NCI-H1436 (cell line): ENCODE measurements around the gene TRIM43.
"Not testable (repeated sequence)": the region's sequence is repeated elsewhere in the genome, so short reads cannot be mapped to it uniquely, and the experiment has no call there.

Experiments
- DNase-seq: peaks from one replicate; lab custom pipeline; 2025; lab: John Stamatoyannopoulos, UW

The TRIM43 gene

DNA sequence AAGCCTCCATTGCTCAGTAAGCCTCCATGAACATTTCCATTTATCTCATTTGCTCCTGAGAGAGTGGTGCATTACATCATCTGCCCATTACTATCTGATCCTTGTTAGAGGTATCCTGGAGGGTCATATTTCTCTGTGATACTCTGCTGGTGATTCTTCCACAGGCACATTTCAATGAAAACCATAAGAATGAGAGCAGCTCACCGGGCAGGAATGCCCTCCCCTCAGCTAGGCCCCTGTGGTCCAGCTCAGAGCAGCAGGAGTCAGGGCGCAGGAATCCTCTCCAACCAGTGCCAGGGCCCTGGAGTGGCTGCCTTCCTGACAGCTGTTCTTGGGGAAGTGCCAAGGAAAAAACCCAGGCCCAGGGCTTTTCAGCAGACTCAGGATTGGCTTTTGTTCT lies 50.0 kb downstream of the TRIM43 start:
- not testable (repeated sequence) for DNase-seq

DNA sequence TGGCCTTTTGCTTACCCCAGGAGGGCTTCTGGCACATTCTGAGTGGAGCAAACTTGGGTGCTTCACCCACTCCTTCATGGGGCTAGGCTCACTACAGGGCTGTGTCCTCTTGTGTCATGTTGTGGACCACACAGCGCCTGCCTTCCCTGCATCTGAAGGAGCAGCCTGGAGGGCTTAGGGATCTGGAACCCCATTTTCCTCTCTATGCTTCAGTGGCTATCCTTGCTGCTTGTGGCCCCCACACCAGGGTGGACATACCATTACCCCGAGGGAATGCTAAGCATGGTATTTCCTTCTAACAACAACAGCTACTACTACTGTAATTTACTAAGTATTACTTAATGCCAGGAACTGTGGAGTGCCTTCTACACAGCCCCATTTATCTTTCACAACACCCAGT lies 50.6 kb downstream of the TRIM43 start:
- not testable (repeated sequence) for DNase-seq

DNA sequence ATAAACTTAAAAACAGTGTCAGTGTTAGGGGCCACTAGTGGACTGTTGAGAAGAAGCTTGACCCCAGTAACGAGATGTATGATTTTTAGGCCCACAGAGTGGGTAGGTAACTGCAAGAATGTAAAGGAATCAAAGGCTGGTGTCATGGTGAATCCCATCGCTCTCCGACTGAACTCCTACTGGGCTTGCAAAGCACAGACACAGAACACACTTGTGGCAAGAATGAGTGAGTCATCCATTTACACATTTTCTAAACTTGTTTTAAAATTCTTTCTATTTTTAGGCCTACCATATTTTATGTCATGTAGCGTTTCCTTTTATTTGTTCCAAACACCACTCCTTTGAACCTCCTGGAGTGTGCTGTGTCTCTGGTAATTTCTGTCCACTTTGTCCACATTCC lies 51.1 kb downstream of the TRIM43 start:
- DNase-seq = not testable (repeated sequence)

- not testable (repeated sequence) for DNase-seq
Observed at GRCh38 chr2:95645312-95645711, 53.5 kb downstream of the TRIM43 start.

DNA sequence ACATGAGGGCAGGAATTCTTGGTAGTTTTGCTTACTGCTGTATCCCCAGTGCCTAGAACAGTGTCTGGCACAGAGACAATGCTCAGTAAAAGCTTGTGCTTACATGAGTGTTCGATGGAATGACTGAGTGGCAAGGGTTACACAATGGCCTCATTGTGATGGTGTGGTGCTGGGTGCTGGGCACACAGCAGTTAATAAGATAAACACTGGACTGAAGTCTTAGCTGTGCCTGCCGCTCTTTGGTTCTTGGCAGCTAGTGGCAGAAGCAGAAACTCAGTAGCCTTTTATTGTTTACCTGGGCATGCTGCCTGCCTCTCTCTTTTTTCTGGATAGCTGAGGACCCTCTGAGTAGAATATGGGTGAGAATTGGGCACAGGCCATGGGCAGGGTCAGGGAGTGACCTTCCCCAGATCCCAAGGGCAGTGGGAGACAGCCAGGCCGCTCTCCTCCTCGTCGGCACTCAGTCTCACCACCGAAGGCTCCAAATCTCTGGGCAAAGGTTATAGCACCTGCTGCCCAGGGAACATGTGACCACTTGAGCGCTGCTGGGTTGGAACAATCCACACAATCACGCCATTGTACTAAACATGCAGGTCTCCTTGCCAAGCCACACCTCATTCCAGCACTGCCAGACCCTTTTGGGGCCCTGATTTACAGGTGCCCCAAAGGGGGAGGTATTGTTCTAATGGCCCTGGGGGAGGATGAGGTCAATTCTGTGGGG lies 54.6 kb downstream of the TRIM43 start:
- DNase-seq = not testable (repeated sequence)

DNA sequence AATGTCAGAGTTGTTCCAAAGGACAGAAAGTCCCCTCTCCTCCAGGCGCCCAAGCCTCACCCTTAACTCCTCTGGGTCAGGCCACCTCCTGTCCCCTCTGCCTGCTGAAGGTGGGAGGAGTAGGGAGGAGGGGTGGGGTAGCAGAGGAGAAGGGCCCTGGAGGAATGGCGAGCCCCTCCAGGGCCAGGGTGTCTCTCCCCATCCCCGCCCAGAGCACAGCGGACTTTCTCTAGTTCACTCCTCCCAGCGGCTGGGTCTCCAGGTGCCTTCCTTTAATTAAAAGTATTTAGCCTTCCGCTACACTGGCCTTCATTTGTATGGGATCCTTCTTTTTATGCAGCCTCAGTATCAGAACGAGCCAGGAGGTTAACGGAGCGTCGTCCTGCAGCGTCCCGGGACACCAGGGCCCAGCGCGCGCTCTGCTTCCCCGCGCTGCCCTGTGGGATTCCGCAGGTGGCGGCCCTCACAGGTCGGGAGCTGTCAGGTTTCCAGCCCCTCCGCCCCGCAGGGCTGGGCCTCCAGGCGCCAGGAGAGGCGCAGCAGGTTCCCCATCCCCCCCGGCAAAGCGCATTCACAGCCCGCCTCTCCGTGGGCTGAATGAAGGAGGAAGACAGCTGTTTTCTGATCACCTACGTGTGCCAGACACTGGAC lies 57.2 kb downstream of the TRIM43 start:
- DNase-seq = not testable (repeated sequence)
